Cardiac fibroblast (primary cell): Measurements from ENCODE around the gene C6orf52.

ENCODE experiments used
- DNase-seq, 2 donors: peaks; one replicate each; pipeline versions ENCODE4 v3.0.0 to v3.0.0-alpha.2; 2010; ENCODE audit warnings: low read depth in 2 of 2
- H3K4me3 ChIP-seq, 2 donors: replicated peaks in 1 of 2; 1 replicate in 1 of 2; 2 replicates in 1 of 2; pipeline ENCODE4 v1.5.1; 2011; ENCODE audit warnings: low read depth in 2 of 2, low read length in 2 of 2, mild to moderate bottlenecking in 2 of 2, moderate library complexity in 1 of 2
- TF ChIP-seq, protein P1 (sequence below): IDR thresholded peaks from one replicate; pipeline ENCODE4 v1.5.1; 2011; ENCODE audit warnings: low read depth, mild to moderate bottlenecking, low read length, inconsistent platforms

The C6orf52 gene

DNA sequence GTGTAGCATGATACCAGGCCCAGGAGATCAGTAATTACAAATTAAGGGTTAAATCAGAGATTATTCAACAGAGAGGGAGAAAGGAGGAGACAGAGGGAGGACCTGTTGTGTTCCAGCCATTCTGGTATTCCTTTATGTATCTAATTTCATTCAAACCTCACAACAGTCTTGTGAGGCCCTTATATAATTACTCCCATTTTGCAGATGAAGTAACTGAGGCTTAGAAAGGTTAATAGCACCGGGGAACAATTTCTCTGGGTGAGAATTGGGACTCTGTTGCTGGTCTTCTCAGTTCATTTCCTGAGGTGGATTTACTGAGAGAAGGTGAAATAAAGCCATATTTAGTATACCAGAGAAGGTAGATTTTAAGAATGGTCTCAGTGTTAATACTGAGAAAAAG, 66.6 kb downstream of the C6orf52 start:
- no peak for DNase-seq
- TF ChIP-seq, protein P1, sequence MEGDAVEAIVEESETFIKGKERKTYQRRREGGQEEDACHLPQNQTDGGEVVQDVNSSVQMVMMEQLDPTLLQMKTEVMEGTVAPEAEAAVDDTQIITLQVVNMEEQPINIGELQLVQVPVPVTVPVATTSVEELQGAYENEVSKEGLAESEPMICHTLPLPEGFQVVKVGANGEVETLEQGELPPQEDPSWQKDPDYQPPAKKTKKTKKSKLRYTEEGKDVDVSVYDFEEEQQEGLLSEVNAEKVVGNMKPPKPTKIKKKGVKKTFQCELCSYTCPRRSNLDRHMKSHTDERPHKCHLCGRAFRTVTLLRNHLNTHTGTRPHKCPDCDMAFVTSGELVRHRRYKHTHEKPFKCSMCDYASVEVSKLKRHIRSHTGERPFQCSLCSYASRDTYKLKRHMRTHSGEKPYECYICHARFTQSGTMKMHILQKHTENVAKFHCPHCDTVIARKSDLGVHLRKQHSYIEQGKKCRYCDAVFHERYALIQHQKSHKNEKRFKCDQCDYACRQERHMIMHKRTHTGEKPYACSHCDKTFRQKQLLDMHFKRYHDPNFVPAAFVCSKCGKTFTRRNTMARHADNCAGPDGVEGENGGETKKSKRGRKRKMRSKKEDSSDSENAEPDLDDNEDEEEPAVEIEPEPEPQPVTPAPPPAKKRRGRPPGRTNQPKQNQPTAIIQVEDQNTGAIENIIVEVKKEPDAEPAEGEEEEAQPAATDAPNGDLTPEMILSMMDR: no peak
- H3K4me3 ChIP-seq: no peak overlapping the region

DNA sequence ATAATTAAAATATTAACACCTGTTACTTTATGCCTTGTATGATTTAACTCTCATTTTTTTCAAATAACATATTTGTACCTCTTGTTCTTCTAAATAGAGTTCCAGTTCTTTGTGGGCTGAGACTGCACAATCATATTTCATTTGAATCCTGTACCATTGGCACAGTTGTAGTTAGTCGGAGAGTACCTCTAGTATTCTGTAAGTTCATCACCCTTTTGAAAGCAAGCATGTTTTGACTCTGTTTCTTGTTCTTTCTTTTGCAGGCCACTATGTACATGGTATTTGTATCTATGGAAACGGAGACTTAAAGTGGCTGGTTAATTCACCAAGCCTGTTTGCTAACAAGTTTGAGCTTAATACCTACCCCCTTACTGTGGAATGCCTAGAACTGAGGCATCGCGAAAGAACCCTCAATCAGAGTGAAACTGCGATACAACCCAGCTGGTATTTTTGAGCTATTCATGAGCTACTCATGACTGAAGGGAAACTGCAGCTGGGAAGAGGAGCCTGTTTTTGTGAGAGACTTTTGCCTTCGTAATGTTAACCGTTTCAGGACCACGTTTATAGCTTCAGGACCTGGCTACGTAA, 68.2 kb downstream of the C6orf52 start:
- H3K4me3 ChIP-seq: no peak overlapping the region
- DNase-seq: no peak
- TF ChIP-seq, protein P1: no peak

- TF ChIP-seq, protein P1: no peak
- no peak overlapping the region for H3K4me3 ChIP-seq
- no peak for DNase-seq
These were observed 69.6 kb downstream of the C6orf52 start for GRCh38 chr6:10624836-10625235.

GRCh38 chr6:10621847-10622246, 72.6 kb downstream of the C6orf52 start:
- DNase-seq: no peak
- TF ChIP-seq, protein P1: no peak
- no peak overlapping the region for H3K4me3 ChIP-seq
